ENCODE data around the gene PPM1A.

Gene PPM1A

DNA sequence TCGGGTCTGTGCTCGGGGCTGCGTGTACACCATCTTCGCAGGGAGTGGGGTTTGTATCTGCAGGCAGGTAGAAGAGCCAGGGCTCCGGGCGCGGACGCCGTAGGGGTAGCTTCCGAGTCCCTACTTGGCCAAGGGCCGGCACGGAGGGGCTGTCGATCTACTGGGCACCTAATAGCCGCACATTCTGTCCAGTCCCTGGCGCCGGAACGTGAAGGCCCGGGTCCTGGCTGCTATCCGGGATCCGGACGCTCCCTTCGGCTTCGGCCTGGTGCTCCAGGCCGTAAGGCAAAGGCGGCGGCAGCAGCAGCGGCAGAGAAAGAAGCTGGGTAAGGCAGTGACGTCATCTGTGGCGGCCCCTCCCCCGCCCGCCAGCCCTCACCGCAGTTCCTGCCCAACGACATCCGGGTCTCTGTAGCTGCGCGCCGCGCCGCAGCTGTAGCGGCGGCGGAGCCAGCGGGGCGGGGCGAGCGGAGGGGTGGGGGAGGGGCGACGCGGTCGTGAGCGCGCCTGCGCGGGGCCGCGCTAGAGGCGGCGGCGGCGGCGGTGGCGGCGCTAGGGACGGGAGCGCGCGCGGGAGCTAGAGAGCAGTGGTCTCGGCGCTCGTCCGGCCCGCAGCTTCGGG lies at the start of gene PPM1A:
PPM1A (plus strand) TSS at position 525 of the 622 bp plus-strand sequence. CDS start 33,483 bp downstream, outside the sequence.
- DNase-seq: peak; percentile 91

DNA sequence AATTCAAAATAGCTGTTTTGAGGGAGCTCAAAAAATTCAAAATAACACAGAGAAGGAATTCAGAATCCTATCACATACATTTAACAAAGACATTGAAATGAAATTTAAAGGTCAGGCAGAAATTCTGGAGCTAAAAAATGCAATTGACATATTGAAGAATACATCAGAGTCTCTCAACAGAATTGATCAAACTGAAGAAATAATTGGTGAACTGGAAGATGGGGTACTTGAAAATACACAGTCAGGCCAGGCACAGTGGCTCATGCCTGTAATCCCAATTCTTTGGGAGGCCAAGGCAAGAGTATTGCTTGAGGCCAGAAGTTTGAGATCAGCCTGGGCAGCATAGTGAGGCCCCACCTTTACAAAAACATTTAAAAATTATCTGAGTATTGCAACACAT lies 49.7 kb upstream of the PPM1A start:
- DNase-seq: no peak

- peak; percentile 82 for DNase-seq
Measured at GRCh38 chr14:60204104-60204842, 44.7 kb upstream of the PPM1A start.

- DNase-seq: no peak
Measured at GRCh38 chr14:60204843-60205774, 43.9 kb upstream of the PPM1A start.

DNA sequence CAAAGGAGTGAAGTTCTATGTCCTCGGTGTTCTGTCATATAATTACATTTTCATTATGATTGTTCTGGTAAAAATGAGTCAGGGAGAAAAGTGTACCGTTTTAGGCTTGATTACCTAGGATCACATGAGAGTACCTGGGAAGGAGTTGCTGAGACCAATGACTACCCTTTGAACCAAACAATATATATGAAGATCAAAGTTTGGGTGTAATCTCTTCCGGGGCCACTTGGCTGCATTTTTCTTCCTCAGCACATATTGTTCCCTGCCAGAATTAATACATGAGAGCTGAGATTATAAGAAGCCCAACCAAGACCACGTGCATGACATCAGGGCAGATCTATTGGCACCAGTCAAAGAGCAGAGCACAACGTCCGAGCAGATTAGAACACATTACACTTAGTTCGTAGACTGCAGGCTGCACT lies 42.8 kb upstream of the PPM1A start:
- DNase-seq: no peak

GRCh38 chr14:60206837-60207533 lies 42.0 kb upstream of the PPM1A start:
- DNase-seq: no peak

DNA sequence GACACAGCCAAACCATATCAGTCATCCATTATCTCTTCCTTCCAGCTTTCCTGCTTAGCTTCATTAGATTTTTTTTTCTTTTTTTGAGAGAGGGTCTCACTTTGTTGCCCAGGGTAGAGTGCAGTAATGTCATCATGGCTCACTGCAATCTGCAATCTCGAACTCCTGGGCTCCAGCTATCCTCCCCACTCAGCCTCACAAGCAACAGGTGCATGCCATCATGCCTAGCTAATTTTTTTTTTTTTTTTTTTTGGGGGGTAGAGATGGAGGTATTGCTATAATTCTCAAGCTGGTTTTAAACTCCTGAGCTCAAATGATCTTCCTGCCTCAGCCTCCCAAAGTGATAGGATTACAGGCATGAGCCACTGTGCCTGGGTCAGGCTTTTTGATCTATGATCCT lies 38.3 kb upstream of the PPM1A start:
- no peak for DNase-seq

DNA sequence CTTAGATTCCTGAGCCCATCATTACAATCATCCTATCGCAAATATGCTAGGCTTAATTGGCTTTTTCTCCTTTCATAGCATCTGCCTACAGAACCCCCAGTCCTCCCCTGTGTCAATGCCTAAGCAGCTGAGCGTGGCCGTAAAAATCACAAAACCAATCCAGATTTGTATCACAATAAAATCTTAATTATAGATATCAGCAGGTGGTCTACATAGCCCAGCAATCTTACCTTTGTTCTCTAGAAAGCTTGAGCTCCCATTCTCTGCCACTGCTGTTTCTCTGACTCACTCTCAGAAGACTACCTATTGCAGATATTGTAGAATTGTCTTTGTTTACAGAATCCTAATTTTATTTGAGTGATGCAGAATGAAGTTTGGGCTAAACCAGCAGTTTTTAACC lies 37.9 kb upstream of the PPM1A start:
- peak; percentile 48 for DNase-seq

GRCh38 chr14:60212503-60213371 lies 36.3 kb upstream of the PPM1A start:
- DNase-seq: no peak

DNA sequence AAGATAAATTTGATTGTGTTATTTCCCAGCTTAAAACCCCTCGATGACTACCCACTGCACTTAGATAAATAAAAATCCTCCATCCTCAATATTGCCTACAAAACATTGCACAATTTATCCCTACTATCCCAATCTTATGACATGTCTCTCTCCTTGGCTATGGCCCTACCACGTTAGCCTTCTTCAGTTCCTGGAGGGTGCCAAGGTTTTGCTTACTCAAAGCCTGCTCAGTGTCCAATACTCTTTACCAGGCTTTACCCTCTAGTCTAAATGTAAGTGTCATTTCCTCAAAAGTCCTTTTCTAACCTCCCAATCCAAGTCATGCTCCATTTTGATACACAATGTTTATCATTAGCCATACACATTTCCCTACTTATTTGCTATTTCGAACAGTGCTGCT lies 35.0 kb upstream of the PPM1A start:
- no peak for DNase-seq

- no peak for DNase-seq
Measured at GRCh38 chr14:60214415-60215126, 34.5 kb upstream of the PPM1A start.

GRCh38 chr14:60215127-60215444 lies 33.9 kb upstream of the PPM1A start:
- DNase-seq: no peak

DNA sequence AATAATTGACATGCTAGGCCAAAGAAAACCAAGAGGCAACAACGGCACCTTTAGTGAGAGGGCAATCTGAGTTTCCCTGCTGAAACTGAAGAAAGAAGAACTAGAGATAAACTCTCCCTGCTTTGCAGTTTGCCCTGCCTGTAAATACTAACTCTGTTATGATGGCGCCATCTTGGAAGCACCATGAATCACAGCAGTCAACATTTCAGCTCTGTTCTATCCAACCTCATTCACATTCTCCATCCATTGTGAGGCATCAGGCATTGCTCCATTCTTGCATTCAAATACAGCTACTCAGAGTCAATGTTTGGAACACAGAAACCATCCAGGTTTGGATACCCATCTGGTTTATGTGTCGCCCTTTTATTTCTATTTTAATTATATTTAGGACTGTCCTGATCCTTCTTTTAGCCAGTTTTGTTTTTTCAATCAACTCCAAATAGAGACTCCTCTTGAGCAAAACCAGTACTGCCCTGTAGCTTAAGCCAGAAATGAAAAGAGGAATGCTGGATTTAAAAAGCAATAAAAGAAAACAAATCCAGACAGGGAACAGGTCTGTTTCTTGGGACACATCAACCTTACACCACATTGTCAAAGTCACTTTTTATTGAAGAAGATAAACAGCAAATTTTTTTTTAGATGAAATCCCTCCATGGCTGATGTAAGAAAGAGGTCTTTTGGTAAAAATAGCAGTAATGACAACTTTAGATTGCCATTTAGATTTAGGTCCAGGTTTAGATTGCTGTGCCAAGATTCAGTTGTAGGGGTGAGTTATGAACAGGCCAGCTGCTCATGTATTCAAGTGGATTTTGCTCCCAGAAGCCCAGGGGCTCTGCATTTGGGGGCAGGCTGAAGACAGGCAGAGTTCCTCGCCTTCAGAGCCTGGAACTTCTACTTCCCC lies 33.3 kb upstream of the PPM1A start:
- DNase-seq: no peak

DNA sequence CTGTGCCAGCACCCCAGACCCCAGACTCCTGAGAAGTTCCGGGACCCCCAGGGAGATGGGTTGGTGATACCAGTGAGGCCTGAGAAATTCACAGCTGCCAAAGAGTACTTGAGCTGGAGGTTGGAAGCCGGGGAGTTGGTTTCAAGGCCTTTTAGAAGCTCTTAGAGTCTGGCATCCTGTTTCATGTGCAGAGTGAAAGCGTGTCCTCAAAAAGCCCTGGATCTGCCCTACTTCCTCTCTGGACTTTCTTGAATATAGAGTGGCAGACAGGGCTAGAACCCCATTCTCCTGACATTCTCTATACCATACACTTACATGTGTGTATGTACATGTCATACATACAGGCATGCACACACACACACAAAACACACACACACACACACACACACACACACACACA lies 31.3 kb upstream of the PPM1A start:
- no peak for DNase-seq

GRCh38 chr14:60220084-60220483 lies 28.9 kb upstream of the PPM1A start:
- no peak for DNase-seq

DNA sequence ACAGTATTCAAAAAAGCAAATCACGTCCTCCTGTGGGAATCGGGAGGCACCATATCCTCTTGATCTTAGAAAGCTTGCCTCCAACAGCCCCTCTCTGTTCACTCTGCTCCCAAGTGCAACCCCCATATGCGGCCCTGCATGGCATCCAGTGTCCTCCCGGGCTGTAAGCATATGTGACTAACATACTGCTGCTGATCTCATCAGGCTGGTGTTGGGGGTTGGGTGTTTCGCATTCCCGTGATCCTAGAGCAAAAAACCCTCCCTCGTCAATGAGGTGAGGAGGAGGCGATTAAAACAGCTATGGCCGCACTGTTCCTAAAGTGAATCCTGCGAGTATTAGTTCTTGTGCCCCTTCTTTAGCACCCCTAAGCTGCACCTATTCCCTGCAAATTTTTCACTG lies 28.1 kb upstream of the PPM1A start:
- no peak for DNase-seq

GRCh38 chr14:60221457-60221856 lies 27.6 kb upstream of the PPM1A start:
- no peak for DNase-seq

DNA sequence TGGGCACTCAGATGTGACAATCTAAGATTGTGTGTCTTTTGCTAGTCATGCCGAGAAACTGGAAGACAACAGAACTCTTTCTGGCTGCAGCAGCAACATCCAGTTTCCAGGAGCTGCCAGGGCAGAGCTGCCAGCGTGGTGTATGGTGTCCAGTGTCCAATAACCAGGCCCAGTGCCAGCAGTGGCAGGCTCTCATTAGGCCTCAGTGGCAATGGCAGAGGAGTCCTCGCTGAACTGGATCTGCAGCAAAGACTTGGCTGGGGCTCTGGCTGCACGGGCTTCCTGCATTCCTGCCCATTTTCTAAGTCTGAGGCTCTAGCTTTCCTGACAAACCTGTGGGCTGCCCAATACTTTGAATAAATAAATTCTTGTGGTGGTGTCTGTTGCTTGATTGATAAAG lies 26.2 kb upstream of the PPM1A start:
- DNase-seq: no peak

- no peak for DNase-seq
Measured at GRCh38 chr14:60225265-60225664, 23.8 kb upstream of the PPM1A start.

GRCh38 chr14:60226298-60226697 lies 22.7 kb upstream of the PPM1A start:
- no peak for DNase-seq

Data from NCI-H748 treated with DMSO at 0.1 percent for 48 hours (cell line).